Stimulated activated CD4-positive, alpha-beta T cell treated with anti-CD3 and anti-CD28 coated beads, Interleukin-4, amount 100 ng/mL, for 4 hours (primary cell): Measurements from ENCODE around the gene ANKS1B.
"Not testable (repeated sequence)": the region's sequence is repeated elsewhere in the genome, so short reads cannot be mapped to it uniquely, and the experiment has no call there.

ENCODE experiments used
- DNase-seq, 2 experiments: peaks; one replicate each; pipeline ENCODE4 v3.0.0-alpha.2; 2020

The ANKS1B gene

GRCh38 chr12:99680276-99680675 lies 304.5 kb downstream of the ANKS1B start:
- no peak for DNase-seq

- DNase-seq: no peak
Measured at GRCh38 chr12:99670635-99671034, 314.1 kb downstream of the ANKS1B start.

- DNase-seq: no peak
Measured at GRCh38 chr12:99658671-99659349, 325.9 kb downstream of the ANKS1B start.

GRCh38 chr12:99649551-99649950 lies 335.2 kb downstream of the ANKS1B start:
- no peak for DNase-seq

GRCh38 chr12:99648183-99648582 lies 336.6 kb downstream of the ANKS1B start:
- DNase-seq: no peak

- DNase-seq: no peak
Measured at GRCh38 chr12:99647453-99647852, 337.3 kb downstream of the ANKS1B start, which contains the start of gene GARIN6. GARIN6 (plus strand) TSS chr12:99647753; CDS start chr12:99648175, 422 bp downstream.

- DNase-seq: no peak
Measured at GRCh38 chr12:99644629-99645028, 340.1 kb downstream of the ANKS1B start.

GRCh38 chr12:99627459-99627858 lies 357.3 kb downstream of the ANKS1B start:
- no peak for DNase-seq

GRCh38 chr12:99624591-99624990 lies 360.1 kb downstream of the ANKS1B start:
- not testable (repeated sequence) for DNase-seq

GRCh38 chr12:99620159-99620479 lies 364.6 kb downstream of the ANKS1B start:
- no peak for DNase-seq

- DNase-seq: no peak
Measured at GRCh38 chr12:99619389-99620158, 365.2 kb downstream of the ANKS1B start.

GRCh38 chr12:99618657-99619056 lies 366.1 kb downstream of the ANKS1B start:
- DNase-seq: no peak

GRCh38 chr12:99611599-99611998 lies 373.1 kb downstream of the ANKS1B start:
- DNase-seq: no peak

- no peak for DNase-seq
Measured at GRCh38 chr12:99611117-99611516, 373.6 kb downstream of the ANKS1B start.

- no peak for DNase-seq
Measured at GRCh38 chr12:99609455-99610181, 375.1 kb downstream of the ANKS1B start.

- no peak for DNase-seq
Measured at GRCh38 chr12:99600388-99600787, 384.3 kb downstream of the ANKS1B start.

- no peak for DNase-seq
Measured at GRCh38 chr12:99598785-99599184, 386.0 kb downstream of the ANKS1B start.

- no peak for DNase-seq
Measured at GRCh38 chr12:99596762-99597161, 388.0 kb downstream of the ANKS1B start.

- DNase-seq: not testable (repeated sequence)
Measured at GRCh38 chr12:99577125-99577524, 407.6 kb downstream of the ANKS1B start.

- no peak for DNase-seq
Measured at GRCh38 chr12:99573980-99574379, 410.8 kb downstream of the ANKS1B start.

- DNase-seq: no peak
Measured at GRCh38 chr12:99567072-99567471, 417.7 kb downstream of the ANKS1B start.

- no peak for DNase-seq
Measured at GRCh38 chr12:99558109-99558508, 426.6 kb downstream of the ANKS1B start.

- no peak for DNase-seq
Measured at GRCh38 chr12:99553461-99553860, 431.3 kb downstream of the ANKS1B start.

GRCh38 chr12:99552022-99552421 lies 432.7 kb downstream of the ANKS1B start:
- no peak for DNase-seq
